Pulmonary artery endothelial cell (primary cell): Measurements from ENCODE around the gene CSK. TPM values are rescaled to one million over a fixed set of nuclear protein-coding genes. Genes with fewer than 3 reads are reported as not detected.

Experiments used
- DNase-seq: peaks from one replicate; pipeline ENCODE4 v3.0.0-alpha.2; 2011; ENCODE audit warnings: low read depth, low spot score
- total RNA-seq: library from RNA; depleted of rRNA; stranded (reverse); fragments of >200 nt; gene quantifications from 2 replicates; pipeline ENCODE4 v1.2.3, GENCODE V29; 2014

Gene CSK
- total RNA-seq, 1 donor from 2014 or later: 39.5 TPM

DNA sequence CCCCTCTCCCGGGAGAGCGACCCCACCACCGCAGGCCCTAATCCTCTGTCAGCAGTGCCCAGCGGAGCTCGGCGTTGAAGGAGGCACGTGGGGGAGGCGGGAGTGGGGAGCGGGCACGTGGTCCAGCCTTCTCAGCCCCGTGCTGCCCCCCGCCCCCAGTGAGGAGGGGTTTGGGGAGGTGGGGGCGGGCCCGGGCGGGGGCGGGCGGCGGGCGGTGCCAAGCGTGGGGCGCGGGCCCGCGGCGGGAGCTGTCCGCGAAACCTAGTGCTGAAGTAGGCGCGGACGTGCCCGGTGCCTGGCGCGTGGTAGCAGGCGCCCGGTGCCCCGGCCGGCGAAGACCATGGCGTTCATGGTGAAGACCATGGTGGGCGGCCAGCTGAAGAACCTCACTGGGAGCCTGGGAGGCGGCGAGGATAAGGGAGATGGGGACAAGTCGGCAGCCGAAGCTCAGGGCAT, 44.5 kb downstream of the CSK start, which contains the start of gene CPLX3:
Gene CPLX3 (plus strand): TSS at position 264 of the 456 bp plus-strand sequence. CDS start 77 bp downstream, at position 341.
- no peak for DNase-seq

DNA sequence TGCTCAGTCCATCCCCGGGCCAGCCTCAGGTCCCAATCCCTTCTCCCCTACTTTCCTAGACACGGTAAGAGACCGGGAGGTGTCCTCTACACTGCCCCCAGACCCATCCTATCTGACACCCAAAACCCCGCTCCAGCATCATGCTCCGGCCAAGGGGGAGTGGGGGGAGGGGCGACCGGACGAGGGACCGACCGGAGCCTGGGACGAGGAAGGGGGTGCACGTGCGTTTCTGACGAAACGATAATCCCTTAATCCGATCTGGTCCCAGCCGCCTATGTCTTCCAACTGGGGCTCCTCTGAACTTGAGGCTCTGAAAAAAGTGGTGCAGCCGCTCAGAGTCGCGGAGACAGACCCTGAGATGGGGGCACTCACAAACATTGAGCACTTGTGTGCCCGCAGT, 45.0 kb downstream of the CSK start:
- DNase-seq: no peak

DNA sequence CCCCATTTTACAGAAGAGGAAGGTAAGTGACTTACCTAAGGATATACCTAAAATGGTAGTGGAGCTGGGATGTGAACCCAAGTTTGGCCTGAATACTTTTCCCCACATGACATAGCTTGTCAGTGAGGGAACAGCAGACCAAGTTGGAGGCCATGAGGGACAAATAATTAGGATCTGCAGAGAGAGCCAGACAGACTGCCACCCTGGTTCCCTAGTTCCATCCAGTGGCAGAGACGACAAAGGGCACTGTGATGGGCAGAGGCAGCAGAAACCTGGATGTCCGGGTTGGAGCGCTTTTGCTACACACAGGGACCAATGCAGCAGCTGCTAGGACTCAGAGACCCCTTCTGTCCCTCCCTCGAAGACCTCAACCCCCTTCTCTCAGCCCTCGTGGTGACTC, 45.7 kb downstream of the CSK start:
- no peak for DNase-seq

DNA sequence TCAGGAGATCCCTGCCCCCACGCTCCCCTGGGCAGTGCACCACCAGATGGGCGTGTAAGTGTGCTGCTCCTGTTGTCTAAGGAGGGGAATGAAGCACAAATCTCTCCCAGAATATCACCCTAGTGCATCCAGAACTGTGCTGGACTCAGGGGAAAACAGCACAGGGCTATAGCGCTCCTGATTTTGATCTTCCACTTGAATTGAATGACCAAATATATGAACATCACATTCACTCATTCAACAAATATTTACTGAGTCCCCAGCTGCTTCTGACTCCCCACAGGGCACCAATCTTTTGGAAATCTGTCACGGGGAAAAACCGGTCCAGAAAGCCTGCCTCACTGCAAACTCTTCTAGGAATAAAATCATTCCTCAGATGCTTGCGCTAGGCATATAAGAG, 47.0 kb downstream of the CSK start:
- no peak for DNase-seq

DNA sequence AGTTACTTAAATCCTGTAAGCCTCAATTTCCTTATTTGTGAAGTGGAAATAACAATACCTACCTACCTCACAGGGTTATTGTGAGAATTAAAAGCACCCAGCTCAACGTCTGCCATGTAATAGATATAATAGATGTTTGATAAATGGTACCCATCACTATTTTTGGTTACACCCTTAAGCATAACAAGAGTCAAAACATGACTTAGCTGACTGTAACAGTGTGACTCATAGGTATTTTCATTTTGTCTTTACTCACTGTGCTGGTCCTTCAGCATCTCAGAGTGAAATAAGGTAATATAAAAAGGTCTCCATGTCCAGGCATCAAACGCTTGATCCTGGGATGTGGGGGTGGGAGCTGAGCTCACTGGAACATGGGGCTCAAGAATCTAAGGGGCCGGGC, 47.6 kb downstream of the CSK start:
- no peak for DNase-seq

DNA sequence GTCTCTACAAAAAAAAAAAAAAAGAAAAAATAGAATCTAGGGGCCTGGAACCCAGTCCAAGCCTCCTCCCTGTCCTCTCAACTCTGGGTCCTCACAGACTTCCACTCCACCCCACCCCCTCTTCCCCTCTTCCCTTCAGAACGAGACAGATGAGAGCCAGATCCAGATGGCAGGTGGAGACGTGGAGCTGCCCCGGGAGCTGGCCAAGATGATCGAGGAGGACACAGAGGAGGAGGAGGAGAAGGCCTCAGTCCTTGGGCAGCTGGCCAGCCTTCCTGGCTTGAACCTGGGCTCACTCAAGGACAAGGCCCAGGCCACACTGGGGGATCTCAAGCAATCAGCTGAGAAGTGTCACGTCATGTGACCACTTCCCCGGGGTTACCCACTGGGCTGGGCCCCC, 48.1 kb downstream of the CSK start:
- no peak for DNase-seq

DNA sequence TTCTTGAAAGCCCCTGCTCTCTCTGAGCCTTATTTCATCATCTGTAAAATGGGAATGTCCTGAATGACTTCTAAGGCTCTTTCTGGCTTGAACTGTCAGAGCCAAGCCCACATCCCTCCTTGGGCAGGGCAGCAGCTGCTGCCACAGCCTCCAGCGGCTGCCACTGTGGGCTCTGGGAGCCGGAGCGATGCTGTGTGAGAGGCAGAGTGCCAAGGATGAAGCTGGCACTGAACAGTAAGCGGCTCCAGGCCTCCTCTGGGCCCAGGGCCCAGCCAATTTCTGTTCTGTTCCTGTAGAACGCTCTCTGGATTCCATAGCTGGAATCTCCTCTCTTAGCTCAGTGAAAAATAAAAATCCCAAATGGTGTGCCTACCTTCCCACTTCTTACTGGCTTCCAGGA, 49.0 kb downstream of the CSK start:
- no peak for DNase-seq

DNA sequence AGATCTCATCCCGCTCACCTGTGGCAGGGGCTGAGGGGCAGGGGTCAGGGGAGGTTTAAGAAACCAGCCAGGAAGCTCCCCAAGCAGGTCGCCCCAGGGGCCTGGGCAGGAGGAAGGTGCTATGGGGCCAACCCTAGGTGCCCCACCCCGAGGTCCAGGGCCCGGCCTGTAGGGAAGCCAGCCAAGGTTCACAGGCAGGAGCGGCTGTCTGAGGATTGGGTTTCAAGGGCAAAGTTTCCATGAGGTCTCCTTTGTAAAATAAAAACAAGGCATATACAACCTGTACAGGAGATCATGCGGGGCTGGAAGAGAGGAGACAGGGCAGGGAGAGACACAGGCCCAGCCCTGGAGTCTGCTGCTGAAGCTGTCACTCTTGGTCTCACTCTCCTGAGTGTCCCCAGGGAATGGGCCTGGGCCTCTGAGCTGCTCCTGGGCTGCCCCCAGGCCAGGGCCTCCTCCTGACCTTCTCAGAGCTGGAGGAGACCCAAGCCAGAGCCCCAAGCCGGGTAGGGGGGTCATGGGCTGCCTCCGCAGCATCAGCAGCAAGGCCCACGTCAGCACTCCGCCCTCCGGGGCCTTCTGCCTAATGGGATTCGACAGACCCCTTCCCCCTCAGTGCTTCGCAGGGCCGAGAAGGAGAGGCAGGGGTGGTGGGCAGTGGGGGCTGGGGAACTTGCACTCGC, 50.1 kb downstream of the CSK start:
- no peak for DNase-seq

DNA sequence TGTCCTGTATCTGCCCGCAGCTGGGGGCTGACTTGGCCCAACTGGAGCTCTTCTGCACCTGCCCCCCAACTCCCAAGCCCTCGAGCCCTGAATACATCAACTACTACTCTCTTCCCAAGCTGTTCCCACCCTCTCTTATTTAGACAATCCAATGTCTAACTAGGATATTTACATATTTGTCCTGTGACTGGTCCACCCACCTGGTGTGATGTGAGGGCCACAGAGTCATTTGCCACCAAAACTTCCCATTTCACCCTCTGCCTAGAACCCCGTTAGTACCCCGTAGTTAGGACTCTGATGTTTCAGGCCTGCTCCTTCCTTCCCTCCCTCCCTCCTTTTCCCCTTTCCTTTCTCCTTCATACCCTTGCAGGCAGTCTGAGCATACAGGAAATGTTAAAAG, 50.9 kb downstream of the CSK start:
- no peak for DNase-seq

DNA sequence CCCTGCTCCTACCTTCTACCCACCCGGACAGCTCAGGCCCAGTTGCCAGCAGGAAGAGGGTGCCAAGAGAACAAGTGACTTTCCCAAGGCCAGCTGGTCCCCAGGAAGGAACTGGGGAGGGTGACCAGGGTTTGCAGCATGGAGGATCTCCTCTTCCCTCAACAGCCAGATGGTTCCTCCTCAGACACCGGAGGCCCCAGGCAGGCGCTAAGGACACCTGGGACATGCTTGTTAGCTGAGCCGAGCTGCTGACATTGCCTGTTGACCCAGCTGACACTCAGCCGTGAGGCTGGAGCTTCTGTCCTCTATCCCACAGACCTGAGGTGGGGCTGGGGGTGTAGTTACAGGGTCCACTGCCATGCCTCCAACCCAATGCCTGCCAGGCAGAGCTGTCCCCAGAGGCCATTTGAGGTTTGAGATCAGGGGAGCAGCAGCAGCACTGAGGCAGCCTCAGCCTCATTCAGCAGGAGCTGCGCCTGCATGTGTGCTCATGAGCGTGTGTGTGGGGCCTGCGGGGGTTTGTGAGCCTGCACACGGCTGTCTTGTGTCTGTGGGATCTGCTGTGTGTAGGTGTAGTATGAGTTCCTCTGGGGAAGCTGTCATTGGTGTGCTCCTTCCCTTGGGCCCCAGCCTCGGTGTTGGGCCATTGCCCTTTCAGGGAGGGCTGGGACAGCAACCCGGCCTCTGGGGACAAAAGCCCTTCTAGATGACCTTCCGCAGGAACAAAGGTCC, 51.7 kb downstream of the CSK start:
- DNase-seq: no peak

DNA sequence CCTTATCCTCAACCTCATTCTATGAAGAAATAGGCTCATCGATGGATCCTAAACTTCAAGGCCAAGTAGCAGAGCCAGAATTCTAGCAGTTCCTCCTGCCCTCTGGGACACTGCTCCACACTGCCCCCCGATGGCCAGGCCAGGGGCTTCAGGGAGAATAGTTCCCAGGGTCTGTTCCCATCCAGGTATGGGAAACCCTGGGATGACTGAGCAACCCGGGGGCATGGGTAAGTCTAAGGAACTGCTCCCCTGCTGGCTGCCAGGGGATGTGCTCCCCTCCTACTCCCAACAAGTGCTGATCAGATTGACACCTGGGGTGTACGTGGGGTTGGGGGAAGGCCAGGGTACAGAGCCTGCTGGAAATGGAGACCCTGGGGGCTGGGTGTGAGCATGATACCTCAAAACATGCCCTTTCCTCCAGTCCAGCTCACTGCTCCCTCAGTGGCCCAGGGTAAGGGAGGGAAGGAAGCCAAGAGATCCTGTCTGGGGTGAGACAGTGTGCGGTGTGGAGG, 53.5 kb downstream of the CSK start:
- DNase-seq: no peak

DNA sequence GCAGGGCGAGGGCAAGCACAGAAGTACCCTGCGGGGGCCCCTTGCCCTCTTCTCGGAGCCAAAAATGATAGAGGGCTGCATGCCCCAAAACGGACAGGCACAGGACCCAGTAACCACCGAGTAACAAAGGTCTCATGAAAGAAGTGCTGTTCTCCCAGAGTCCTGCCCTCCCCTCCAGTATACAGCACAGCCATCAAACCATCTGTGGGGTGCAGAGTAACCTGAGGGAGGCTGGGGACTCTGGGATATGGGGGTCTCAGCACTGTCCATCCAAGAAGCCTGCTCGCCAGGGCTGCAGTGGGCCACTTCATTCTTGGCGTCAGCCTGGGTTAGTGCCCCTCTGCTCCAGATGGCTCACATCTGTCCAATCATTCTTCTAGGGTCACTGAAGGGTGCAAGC, 55.0 kb downstream of the CSK start:
- DNase-seq: no peak

DNA sequence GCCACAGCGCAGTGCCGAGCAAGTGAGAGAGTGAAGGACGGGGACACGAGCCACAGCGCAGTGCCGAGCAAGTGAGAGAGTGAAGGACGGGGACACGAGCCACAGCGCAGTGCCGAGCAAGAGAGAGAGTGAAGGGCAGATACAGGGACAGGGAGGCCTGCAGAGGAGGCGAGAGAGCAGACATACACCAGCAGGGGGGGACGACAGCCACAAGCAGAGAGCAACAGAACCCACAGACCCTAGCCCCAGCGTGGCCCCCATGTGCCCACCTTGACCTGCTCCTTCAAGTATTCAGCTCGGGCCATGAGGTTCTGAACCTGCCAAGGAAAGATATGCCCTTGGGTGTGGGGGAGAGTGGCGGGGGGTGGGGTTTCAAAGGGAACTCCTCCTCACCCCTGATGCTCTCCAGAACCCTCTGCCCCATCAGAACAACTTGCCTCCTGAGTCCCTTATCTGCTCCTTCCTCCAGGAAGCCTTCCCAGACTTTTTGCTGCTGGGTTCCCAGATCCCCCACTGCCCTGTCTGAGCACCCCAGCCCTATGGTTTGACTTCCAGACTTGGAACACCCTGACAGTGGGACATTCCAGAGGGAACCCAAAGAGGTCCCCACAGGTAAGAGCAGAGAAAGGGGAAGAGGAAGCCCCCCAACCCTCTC, 55.7 kb downstream of the CSK start:
- no peak for DNase-seq

DNA sequence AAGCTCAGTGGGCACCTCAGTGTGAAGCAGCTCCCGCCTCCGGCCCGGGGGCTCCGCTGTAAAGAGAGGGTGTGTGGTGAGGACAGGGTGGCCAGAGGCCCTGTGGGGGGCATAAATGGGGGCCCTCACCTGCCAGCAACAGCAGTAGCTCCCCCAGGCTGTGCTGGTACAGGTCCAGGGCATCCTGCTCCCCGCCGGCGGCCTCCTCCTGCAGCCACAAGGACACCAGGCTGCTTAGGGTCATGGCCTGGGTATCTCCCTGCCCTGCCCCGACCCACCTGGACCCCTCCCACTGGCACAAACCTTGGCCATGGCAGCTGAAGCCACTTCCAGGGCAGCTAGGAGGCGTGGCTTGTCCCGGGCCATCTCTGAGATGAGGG, 56.2 kb downstream of the CSK start:
- no peak for DNase-seq

DNA sequence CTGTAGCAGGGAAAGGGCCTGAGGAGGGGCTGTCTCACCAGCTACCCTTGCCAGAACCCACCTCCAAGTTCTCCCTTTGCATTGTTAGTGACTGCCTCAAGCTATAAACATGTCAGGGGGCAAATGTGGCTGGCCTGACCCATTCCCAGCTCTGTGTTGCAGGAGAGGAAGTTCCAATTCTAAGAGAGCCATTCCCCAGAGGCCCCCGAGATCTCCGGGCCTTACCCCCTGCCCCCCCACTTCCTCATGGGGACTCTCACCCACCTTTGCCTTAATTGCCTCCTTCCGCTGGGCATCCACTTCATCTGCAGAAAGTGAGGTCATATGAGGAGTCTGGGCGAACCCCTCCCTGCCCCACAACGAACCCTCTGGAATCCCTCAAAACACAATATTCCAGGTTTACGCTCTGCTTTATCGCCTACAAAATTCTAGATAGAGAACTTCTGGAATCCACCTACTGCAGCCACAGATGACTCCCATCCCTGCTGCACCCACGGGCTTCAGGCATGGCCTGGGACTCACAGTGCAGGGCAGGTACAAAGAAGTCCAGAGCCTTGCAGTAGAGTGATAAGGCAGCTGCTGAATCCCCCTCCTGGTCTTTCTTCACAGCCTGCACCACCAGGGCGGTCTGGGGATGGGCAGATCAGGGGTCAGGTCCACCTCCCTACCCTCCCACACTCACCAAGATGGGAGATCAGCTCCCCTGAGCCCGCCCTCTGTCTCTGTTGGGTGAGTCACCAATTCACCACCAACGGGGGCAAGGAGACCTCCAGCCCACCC, 57.1 kb downstream of the CSK start:
- no peak for DNase-seq

DNA sequence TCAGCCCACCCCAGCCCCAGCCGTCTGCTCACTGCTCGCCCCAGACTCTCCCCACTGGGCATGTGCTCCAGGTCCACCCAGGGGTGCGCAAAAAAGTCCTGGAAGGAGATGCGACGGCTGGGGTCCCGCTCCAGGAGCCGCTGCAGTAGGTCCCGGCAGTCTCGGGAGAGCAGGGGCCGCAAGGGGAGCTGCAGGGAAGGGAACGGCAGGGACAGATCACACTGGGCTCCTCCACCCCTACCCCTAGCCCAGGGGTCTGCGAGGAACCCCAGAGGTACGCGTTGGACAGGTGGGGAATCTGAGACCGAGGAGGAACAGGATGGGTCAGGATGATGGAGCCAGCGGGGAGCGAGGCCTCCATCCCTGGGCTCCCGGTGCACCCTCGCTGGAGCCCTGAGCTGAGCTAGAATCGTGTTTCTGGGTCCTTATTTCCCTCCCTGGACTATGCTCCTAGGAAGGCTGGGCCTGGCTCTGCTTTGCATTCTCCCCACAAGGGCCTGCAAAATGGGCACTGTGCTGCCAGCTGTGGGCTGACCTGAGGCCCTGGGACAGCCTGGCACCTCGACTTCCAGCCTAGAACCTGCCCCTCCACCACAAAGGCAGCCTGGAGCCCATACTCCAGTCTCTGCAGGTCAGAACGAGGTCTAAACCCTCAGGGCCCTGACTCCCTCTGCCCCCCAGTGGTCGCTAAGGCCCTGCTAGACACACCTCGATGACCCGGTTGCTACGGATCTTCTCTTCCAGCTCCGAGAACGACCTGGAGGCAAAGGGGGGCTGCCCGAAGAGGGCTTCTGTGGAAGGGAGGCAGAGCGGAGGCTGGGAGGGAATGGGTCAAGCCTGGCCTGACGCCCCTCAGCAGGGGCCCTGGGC, 57.9 kb downstream of the CSK start:
- no peak for DNase-seq

DNA sequence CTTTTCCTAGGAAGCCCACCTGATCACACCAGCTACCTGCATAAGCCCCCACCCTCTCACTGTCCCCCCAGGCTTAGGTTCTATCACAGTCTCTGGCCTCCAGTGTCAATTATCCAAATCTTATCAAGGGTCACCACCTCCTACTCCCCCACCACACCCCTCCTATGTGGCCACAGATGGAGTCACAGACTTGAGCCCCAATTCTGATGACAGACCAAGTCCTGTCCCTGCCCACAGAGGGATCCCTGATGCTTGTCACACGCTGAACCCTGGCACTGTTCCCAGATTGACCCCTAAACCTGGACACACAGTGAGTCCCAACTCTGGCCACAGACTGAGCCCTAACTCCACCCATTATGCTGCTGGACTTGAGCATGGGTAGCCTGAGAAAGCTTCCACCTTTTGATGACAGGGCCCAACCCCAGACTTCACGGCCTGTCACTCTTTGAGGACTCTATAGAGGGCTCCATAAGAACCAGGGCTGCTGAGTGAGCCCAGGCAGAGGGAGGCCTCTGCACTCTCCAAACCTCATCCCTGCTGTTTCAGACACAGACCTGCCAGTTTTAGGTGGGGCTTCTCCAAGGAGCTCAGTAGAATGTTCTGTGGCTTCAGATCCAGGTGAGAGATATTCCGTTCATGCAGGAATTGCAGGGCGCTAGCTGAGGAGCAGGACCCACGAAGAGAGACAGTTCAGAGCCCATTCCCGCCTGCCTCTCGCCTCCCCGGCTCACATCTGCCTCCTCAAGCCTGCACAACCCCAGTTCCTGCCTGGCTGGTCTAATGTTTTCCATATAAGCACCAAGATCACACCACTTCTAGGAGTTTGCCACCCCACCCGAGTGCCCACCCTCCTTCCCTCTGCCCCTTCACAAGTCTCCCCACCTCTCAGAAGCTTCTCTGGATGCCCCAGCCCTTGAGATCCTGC, 59.2 kb downstream of the CSK start:
- DNase-seq: no peak

DNA sequence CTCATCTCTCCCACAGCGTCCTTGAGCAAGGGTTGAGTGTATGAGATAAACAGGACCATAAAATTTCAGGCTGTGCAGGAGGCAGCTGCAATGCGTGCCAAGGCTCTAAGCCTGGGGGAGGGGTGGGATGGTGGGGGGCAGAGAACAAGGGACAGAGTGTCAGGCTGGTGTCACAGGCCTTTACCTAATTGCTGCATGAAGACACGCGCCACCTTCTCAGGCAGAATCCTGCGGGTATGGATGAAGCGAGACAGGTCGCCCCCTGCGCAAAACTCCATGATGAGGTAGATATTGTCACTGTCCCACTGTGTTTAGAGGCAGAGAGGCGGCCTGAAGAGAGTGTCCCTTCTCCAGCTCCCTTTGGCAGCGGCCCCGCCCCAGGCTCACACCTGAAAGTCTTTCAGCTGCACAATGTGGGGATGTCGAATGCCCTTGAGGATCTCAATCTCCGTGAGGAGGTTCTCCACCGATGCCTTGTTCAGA, 60.1 kb downstream of the CSK start:
- DNase-seq: no peak
